Umbilical cord (tissue), 2 donors: ENCODE measurements around the gene INHBB. TPM values are rescaled to one million over a fixed set of nuclear protein-coding genes. Genes with fewer than 3 reads are reported as not detected.
"Not testable (repeated sequence)": the region's sequence is repeated elsewhere in the genome, so short reads cannot be mapped to it uniquely, and the experiment has no call there.

Experiments used
- DNase-seq: peaks from one replicate; pipeline ENCODE4 v3.0.0-alpha.2; 2015; ENCODE audit warnings: low spot score
- total RNA-seq: library from RNA; depleted of rRNA; stranded (reverse); fragments of >200 nt; gene quantifications from one replicate; pipeline ENCODE4 v1.2.3, GENCODE V29; 2014; ENCODE audit warnings: low replicate concordance; ENCODE audit not compliant: insufficient read depth

INHBB gene
- total RNA-seq, 1 donor from 2014 or later: 6.3 TPM

DNA sequence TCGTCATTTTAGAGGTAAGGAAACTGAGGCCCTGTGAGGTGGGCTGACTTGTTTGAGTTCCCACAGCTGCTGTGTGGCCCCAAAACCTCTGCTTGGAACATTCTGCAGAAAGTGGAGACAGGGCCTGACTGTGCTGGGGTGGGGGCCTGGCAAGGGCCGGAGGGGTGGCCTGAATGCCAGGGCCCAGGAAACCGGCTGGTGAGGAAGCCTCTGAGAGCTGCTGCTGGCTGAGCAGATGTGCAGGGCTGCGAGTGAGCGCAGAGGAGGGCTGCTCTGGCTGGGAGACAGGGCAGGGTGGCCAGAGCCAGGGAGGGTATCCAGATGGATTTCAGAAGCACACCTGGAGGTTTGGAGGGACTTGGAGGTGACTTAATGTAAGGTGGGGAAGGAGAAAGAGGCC is 29.9 kb upstream of the INHBB start:
- DNase-seq: no peak

GRCh38 chr2:120316528-120317179 is 29.3 kb upstream of the INHBB start:
- DNase-seq: no peak

DNA sequence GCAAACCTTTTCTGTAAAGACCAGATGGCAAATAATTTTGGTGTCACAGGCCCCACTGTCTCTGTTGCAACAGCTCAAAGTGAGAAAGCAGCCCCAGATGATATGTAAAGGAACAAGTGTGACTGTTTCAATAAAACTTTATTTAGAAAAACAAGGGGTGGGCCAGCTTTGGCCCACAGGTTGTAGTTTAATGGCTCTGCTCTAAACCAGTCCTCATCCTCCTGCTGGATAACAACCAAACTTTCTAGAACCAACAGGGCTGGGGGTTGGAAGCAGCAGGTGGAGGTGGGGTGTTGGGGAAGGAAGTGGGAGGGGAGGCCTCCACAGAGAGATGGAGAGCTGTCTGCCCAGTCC is 28.8 kb upstream of the INHBB start:
- DNase-seq: no peak

DNA sequence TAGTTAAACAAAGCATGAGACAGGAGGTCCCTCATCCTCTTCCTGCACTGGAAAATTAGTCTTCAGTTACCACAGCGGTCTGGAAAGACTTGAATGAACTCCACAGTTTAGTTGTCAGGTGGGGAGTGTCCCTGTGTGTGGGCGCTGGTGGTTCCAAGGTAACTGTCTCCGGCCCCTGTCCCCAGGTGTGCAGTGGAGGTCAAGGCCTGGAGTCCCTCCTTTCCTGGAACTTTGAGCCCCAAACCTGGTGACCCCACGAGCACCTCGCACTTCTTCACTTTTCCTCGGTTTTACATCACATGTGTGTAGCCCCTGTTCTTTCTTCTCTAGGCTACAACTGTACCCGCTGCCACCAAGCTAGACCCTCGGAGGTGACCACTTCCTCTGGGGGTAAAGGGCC is 28.0 kb upstream of the INHBB start:
- no peak for DNase-seq

- peak; percentile 82 for DNase-seq
Observed at GRCh38 chr2:120318626-120319025, 27.3 kb upstream of the INHBB start.

DNA sequence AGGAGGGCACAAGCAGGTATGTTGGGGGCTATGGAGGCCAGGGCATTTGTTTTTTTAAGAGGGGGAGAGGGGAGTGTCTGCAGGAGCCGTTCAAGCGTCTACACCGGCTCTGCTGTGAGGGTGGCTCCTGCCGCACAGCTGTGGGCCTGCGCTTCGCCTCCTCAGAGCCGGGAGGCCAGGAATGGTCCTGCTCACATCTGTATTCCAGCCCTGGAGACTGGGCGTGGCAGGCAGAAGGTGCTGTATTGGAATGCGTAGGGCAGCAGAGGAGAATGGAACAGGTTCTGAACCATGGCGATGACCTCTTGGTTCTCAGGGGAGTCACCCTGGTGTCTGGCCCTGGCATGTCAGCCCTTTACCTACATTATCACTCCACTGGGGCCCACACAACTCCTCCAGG is 26.8 kb upstream of the INHBB start:
- DNase-seq: no peak

GRCh38 chr2:120319686-120320317 is 26.1 kb upstream of the INHBB start:
- no peak for DNase-seq

GRCh38 chr2:120320318-120320851 is 25.6 kb upstream of the INHBB start:
- peak; percentile 38 for DNase-seq

- not testable (repeated sequence) for DNase-seq
Observed at GRCh38 chr2:120320887-120321556, 24.9 kb upstream of the INHBB start.

- DNase-seq: no peak
Observed at GRCh38 chr2:120321721-120322284, 24.1 kb upstream of the INHBB start.

DNA sequence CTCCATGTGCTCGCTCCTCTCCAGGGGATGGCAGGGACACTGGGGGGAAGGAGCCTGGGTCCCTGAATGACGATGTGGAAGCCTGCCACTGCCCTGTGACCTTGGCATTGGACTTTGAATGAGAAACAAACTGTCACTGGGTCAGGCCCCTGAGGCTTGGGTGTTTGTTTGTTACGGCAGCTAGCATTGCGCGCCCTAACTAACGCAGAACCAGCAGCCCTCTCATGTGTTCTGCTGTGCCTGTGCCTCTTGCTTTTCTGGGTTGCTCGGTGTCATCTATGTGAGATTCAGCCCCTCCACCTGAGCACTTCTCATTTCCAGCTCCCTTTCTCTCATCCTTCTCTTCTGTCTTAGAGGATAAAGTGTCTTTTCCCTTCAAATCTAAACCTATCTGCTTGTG is 23.6 kb upstream of the INHBB start:
- no peak for DNase-seq

DNA sequence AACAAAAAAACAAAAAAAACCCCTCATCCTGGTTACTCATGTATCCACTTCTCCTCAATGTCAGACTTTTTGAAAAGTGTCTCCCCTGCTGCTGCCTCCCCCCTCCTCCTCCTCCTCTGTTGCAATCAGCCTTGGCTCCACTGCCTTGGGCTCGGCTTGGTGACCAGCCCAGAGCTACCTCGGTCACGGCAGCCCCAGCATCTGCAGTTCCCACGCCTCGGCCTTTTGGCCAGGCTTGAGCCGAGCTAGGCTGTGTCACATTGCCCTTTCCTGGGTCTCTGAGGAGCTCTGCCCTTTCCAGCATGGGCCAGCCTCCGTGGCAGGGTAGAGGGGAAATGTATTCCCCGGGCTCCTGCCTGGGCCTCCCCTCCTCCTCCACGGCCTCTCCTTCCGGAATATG is 22.7 kb upstream of the INHBB start:
- DNase-seq: no peak

GRCh38 chr2:120323807-120324399 is 22.0 kb upstream of the INHBB start:
- DNase-seq: no peak

GRCh38 chr2:120324933-120325332 is 21.0 kb upstream of the INHBB start:
- DNase-seq: no peak

DNA sequence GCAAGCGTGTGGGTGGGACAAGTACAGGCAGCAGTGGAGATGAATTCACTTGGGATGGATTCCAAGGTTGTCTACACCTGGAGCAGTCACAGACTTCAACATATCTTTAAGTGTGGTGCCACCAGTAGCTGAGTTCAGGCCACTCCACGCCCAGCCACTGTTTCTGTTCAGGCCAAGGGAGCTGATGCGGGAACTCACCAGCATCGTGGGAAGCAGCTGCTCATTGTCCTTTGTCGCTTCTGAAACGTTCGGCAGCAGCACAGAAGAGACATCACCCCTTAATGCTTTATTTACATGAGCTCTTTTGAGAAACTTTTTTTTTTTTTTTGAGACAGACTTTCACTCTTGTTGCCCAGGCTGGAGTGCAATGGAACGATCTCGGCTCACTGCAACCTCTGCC is 19.9 kb upstream of the INHBB start:
- no peak for DNase-seq

DNA sequence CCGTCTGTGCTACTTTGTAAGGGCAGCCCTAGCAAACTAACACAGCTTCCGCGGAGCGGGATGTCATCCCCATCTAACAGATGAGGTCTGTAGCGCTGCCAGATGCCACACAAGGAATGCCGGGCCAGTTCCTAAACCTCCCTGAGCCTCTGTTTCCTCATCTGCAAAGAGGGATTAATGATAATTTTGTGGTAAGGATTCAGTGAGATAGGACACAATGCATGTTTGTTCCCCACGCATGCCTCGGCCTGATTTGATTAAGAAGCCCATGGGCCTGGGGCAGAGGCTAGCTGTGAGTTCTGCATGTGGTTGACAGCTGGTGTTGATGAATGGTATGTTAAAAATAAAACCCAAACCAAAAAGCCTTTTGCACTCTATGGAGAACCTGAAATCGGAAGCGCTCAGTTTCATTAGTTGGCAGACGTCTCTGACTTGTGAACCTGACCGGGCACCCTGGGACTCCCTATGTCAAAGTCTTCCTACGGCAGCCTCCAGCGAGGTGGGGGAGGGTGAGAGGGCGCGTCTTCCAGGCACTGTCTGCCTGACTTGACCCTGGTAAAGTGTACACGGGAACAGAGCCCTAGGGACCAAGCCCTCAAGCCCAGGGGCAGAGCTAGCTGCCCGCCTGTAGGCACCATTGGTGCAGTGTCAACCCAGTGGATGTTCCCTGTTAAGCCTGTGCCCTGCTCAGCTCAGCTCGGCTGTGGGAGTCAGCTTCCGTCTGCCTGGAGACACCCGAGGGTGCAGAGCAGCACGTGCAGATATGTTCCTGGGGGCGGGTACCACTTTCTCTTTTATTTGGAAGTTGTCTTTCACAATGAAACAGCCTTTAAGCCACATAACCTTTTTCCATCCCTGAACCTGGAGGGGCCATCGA is 14.8 kb upstream of the INHBB start:
- no peak for DNase-seq

DNA sequence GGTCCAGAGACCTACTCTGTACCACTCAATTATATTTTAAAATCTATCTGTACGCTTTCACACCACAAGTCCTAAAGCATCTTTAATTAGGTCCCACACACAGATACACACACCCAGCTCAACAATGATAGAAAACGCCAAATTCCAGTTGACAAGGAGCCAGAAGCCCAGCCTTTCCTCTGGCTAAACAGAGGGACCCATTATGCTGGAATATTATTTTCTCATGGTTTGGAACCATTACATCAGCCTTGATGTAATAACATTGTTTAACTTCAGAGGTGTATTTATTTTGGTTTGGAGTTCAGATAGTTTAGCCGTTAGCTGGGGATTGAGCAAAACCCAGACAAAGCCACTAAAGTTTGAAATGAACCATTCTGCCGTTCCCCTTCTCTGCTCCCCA is 14.0 kb upstream of the INHBB start:
- no peak for DNase-seq

- no peak for DNase-seq
Observed at GRCh38 chr2:120332384-120332783, 13.6 kb upstream of the INHBB start.

- no peak for DNase-seq
Observed at GRCh38 chr2:120334068-120334467, 11.9 kb upstream of the INHBB start.

GRCh38 chr2:120336749-120337148 is 9.2 kb upstream of the INHBB start:
- no peak for DNase-seq

GRCh38 chr2:120338015-120338414 is 7.9 kb upstream of the INHBB start:
- DNase-seq: no peak
